HepG2 (cell line): ENCODE measurements around the gene CPNE2. TPM values are rescaled to one million over a fixed set of nuclear protein-coding genes. Genes with fewer than 3 reads are reported as not detected.

ENCODE experiments used
- ATAC-seq: fragments of 200-7000 bp; cut with Tn5 transposase; 3 replicates; pipeline ENCODE4 v1.9.1; 2020; ENCODE audit warnings: mild to moderate bottlenecking, moderate library complexity
- BruUV-seq: library from RNA; stranded (reverse); fragments of 400-500 nt; replicated peaks from 2 replicates; lab custom pipeline; 2021; lab: Mats Ljungman, UMichigan
- CTCF ChIA-PET: fragments of 300-600 bp; formaldehyde crosslinking; extraction: SDS; loops from one replicate; lab custom pipeline; 2021; ENCODE audit warnings: low total read pairs, inconsistent platforms, low intra/inter-chr PET ratio; lab: Yijun Ruan, JAX
- POLR2A ChIA-PET: fragments of 350-600 bp; sonication (Branson Sonifier 250); formaldehyde crosslinking; loops from one replicate; lab custom pipeline; 2020; ENCODE audit warnings: antibody characterized with exemption, inconsistent platforms; lab: Yijun Ruan, JAX
- DNase-seq: peaks from one replicate; pipeline ENCODE4 v3.0.0-alpha.2; 2015; ENCODE audit warnings: low spot score
- FAIRE-seq: peaks from 3 replicates; lab custom pipeline; 2011; peaks lifted over from hg19 to GRCh38; lab: Jason Lieb, UNC
- H2AFZ ChIP-seq: one replicate; pipeline ENCODE4 v1.6.1; 2011; ENCODE audit warnings: low read length, inconsistent platforms
- H3K27ac ChIP-seq: fragments of 300-600 bp; 3 replicates; pipeline ENCODE4 v1.8.0; 2011; ENCODE audit warnings: mixed run types, mild to moderate bottlenecking, mixed read lengths, low read length, inconsistent platforms; ENCODE audit not compliant: insufficient read depth; ENCODE audit errors: extremely low read length
- H3K27me3 ChIP-seq, 2 experiments: fragments of 200-600 bp in 1 of 2; 2 replicates in 1 of 2; 3 replicates in 1 of 2; pipeline versions ENCODE4 v1.6.0 to v1.8.0; 2011; ENCODE audit warnings: low read length in 2 of 2, mild to moderate bottlenecking in 2 of 2, moderate library complexity in 2 of 2, inconsistent platforms in 1 of 2; ENCODE audit not compliant: insufficient read depth in 2 of 2, control insufficient read depth in 1 of 2
- H3K36me3 ChIP-seq, 2 experiments: fragments of 200-600 bp in 1 of 2; replicated peaks in 1 of 2; 2 replicates in 1 of 2; 3 replicates in 1 of 2; pipeline versions ENCODE4 v1.5.1 to v1.8.0; 2011; ENCODE audit warnings: low read length in 2 of 2, inconsistent platforms in 1 of 2; ENCODE audit not compliant: insufficient read depth in 2 of 2, control insufficient read depth in 1 of 2
- H3K4me1 ChIP-seq: 2 replicates; pipeline ENCODE4 v1.5.1; 2012; ENCODE audit warnings: low read length, inconsistent platforms; ENCODE audit not compliant: insufficient read depth
- H3K4me2 ChIP-seq: 2 replicates; pipeline ENCODE4 v1.6.0; 2011; ENCODE audit warnings: low read depth, low read length, inconsistent platforms
- H3K4me3 ChIP-seq, 3 experiments: fragments of 200-600 bp in 1 of 3; sonication (generic), shearing (Covaris generic) in 1 of 3; replicated peaks in 1 of 3; 2 replicates each; pipeline ENCODE4 v1.5.1; 2011 to 2016; ENCODE audit warnings: low read length in 3 of 3, inconsistent platforms in 2 of 3, low read depth in 2 of 3, mild to moderate bottlenecking in 2 of 3, control low read depth in 1 of 3, mixed read lengths in 1 of 3; ENCODE audit not compliant: insufficient read depth in 1 of 3
- H3K79me2 ChIP-seq: one replicate; pipeline ENCODE4 v1.6.1; 2011; ENCODE audit warnings: low read length, inconsistent platforms; ENCODE audit not compliant: insufficient read depth
- H3K9ac ChIP-seq: 2 replicates; pipeline ENCODE4 v1.6.0; 2011; ENCODE audit warnings: mild to moderate bottlenecking, low read depth, low read length, inconsistent platforms; ENCODE audit not compliant: insufficient read depth
- H3K9me3 ChIP-seq: 2 replicates; pipeline ENCODE4 v1.5.1; 2012; ENCODE audit warnings: mild to moderate bottlenecking, low read length
- H4K20me1 ChIP-seq: 2 replicates; pipeline ENCODE4 v1.6.0; 2011; ENCODE audit warnings: inconsistent platforms, mild to moderate bottlenecking, low read length, moderate library complexity; ENCODE audit not compliant: insufficient read depth
- ARID2 ChIP-seq: sonication (generic); formaldehyde crosslinking; IDR thresholded peaks from 2 replicates; pipeline ENCODE4 v1.8.1; 2022; ENCODE audit warnings: mild to moderate bottlenecking, missing genetic modification reagents, borderline replicate concordance
- CENPT ChIP-seq: sonication (generic); formaldehyde crosslinking; IDR thresholded peaks from 2 replicates; pipeline ENCODE4 v1.8.0; 2022; ENCODE audit warnings: low read depth, mild to moderate bottlenecking, moderate library complexity, missing genetic modification reagents
- FOXK1 ChIP-seq: sonication (generic); formaldehyde crosslinking; IDR thresholded peaks from 2 replicates; pipeline ENCODE4 v1.4.0; 2020; ENCODE audit warnings: low read depth, missing genetic modification reagents, borderline replicate concordance
- GATAD1 ChIP-seq: IDR thresholded peaks from 2 replicates; pipeline ENCODE4 v1.6.1; 2016; ENCODE audit warnings: missing genetic modification reagents, missing compliant biosample characterization
- GTF2F1 ChIP-seq: fragments of 150-350 bp; IDR thresholded peaks from 2 replicates; pipeline ENCODE4 v1.6.1; 2014; ENCODE audit warnings: low read length
- HNF4G ChIP-seq, 2 experiments: sonication (generic) in 1 of 2; formaldehyde crosslinking in 1 of 2; IDR thresholded peaks; 2 replicates each; pipeline versions ENCODE4 v1.4.0 to v1.6.1; 2011 to 2020; ENCODE audit warnings: borderline replicate concordance in 2 of 2, low read depth in 2 of 2, mild to moderate bottlenecking in 2 of 2, low read length in 1 of 2, missing genetic modification reagents in 1 of 2, moderate library complexity in 1 of 2
- JUN ChIP-seq: sonication (generic); formaldehyde crosslinking; IDR thresholded peaks from 2 replicates; pipeline ENCODE4 v1.4.0; 2020; ENCODE audit warnings: mild to moderate bottlenecking, missing genetic modification reagents
- JUND ChIP-seq: sonication (generic); formaldehyde crosslinking; IDR thresholded peaks from 2 replicates; pipeline ENCODE4 v1.8.0; 2022; ENCODE audit warnings: mild to moderate bottlenecking, missing genetic modification reagents
- KDM5B ChIP-seq: sonication (generic); formaldehyde crosslinking; IDR thresholded peaks from 2 replicates; pipeline ENCODE4 v1.4.0; 2020; ENCODE audit warnings: missing genetic modification reagents, mild to moderate bottlenecking, borderline replicate concordance
- KLF11 ChIP-seq: IDR thresholded peaks from 2 replicates; pipeline ENCODE4 v1.6.1; 2016; ENCODE audit warnings: missing compliant biosample characterization
- MTA1 ChIP-seq: sonication (generic); formaldehyde crosslinking; IDR thresholded peaks from 2 replicates; pipeline ENCODE4 v1.4.0; 2020; ENCODE audit warnings: missing genetic modification reagents, mild to moderate bottlenecking, borderline replicate concordance
- SOX6 ChIP-seq, 2 experiments: fragments of 450-650 bp in 1 of 2; sonication (generic) in 1 of 2; formaldehyde crosslinking in 1 of 2; IDR thresholded peaks; 2 replicates each; pipeline versions ENCODE4 v1.4.0 to v1.6.1; 2017 to 2020; ENCODE audit warnings: antibody characterized with exemption in 1 of 2, mild to moderate bottlenecking in 1 of 2, missing genetic modification reagents in 1 of 2
- ZBTB21 ChIP-seq: sonication (generic); formaldehyde crosslinking; IDR thresholded peaks from 2 replicates; pipeline ENCODE4 v1.4.0; 2020; ENCODE audit warnings: missing genetic modification reagents
- ZKSCAN5 ChIP-seq: sonication (generic); formaldehyde crosslinking; IDR thresholded peaks from 2 replicates; pipeline ENCODE4 v1.5.1; 2020; ENCODE audit warnings: mild to moderate bottlenecking, missing genetic modification reagents
- ZNF335 ChIP-seq: sonication (generic); formaldehyde crosslinking; IDR thresholded peaks from 2 replicates; pipeline ENCODE4 v1.4.0; 2020; ENCODE audit warnings: missing genetic modification reagents
- in situ Hi-C: cut with HindIII; loops from 2 replicates; pipeline ENCODE4 v1.10.0; 2017; ENCODE audit warnings: low pct_unique_long_range_greater_than_20kb; ENCODE audit not compliant: extremely low pct_ligation_motif_present
- intact Hi-C: fragments of 100-400 bp; cut with micrococcal nuclease; formaldehyde crosslinking; loops from one replicate; pipeline ENCODE4 v1.10.0; 2022; ENCODE audit not compliant: unreplicated experiment
- polyA plus RNA-seq, 8 experiments: library from polyadenylated mRNA; depleted of rRNA in 3 of 8; stranded (reverse) in 7 of 8; unstranded in 1 of 8; fragments of >200 nt; fragmentation: Illumina TruSeq in 4 of 8; extraction: Trizol in 4 of 8; gene quantifications; 2 replicates each; pipeline versions ENCODE4 v1.2.1 to v1.2.3, GENCODE V29; 2011 to 2016; ENCODE audit warnings: low read depth in 4 of 8, missing spikeins in 1 of 8, mixed read lengths in 1 of 8; ENCODE audit not compliant: insufficient read depth in 1 of 8
- total RNA-seq, 5 experiments: library from RNA; depleted of rRNA; stranded (reverse); fragments of >200 nt; fragmentation: Illumina TruSeq; extraction: Trizol; gene quantifications; 2 replicates each; pipeline ENCODE4 v1.2.3, GENCODE V29; 2016; ENCODE audit warnings: low read depth in 1 of 5
- TF ChIP-seq, protein P1 (sequence below): sonication (generic); formaldehyde crosslinking; IDR thresholded peaks from 2 replicates; pipeline ENCODE4 v1.5.0; 2020; ENCODE audit warnings: missing genetic modification reagents
- TF ChIP-seq, protein P2 (sequence below): sonication (generic); formaldehyde crosslinking; IDR thresholded peaks from 2 replicates; pipeline ENCODE4 v1.8.0; 2022; ENCODE audit warnings: missing genetic modification reagents, mild to moderate bottlenecking, borderline replicate concordance
- TF ChIP-seq, protein P3 (sequence below): sonication (generic); formaldehyde crosslinking; IDR thresholded peaks from 2 replicates; pipeline ENCODE4 v1.4.0; 2020; ENCODE audit warnings: low read depth, mild to moderate bottlenecking, missing genetic modification reagents
- TF ChIP-seq, protein P4 (sequence below): sonication (generic); formaldehyde crosslinking; IDR thresholded peaks from 2 replicates; pipeline ENCODE4 v1.4.0; 2020; ENCODE audit warnings: mild to moderate bottlenecking, missing genetic modification reagents

Gene CPNE2
- total and polyA plus RNA-seq, 2 of the 13 experiments (the other 11 are each of a cell fraction or from before 2014, with no cell fraction given): 10.6 to 23.3 TPM

DNA sequence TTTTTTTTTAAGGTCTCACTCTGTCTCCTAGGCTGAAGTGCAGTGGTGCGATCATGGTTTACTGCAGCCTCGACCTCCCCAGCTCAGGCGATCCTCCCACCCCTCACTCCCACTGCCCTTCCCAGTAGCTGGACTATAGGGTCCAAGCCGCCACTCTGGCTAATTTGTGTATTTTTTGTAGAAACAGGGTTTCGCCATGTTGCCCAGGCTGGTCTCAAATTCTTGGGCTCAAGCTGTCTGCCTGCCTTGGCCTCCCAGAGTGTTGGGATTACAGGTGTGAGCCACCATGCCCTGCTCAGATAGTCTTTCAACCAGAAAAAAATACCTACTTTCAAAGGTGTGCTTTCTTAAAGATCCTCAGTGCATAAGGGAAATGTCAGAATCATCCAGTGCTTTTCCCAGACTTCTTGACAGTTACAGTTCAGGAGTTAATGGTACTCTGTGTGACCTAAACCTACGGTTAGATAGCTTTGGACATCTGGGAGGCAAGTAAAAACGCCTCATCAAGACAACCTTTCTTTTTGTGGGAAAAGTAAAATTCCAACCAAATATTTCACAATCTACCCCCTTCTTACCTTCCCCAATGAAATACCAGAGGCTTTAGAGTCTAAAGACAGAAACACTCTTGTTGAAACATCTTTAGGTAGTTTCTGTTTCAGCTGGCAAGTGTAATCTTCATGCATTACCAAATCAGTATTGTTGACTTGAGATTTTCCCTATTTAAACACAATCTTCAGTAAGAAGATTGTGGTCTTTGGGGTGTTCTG lies 100.5 kb downstream of the CPNE2 start (continued):
- TF ChIP-seq GTF2F1 (no peak), JUND (CRISPR knock-in tag) (no peak), CENPT (no peak), SOX6 (IDR thresholded peaks at IDR 0.05) (no peak), SOX6 (CRISPR knock-in tag; IDR thresholded peaks at IDR 0.05) (0 out of 2 replicates have a peak, but pooled peaks have one; percentile 18), JUN (CRISPR knock-in tag) (no peak)
- TF ChIP-seq, protein P1, sequence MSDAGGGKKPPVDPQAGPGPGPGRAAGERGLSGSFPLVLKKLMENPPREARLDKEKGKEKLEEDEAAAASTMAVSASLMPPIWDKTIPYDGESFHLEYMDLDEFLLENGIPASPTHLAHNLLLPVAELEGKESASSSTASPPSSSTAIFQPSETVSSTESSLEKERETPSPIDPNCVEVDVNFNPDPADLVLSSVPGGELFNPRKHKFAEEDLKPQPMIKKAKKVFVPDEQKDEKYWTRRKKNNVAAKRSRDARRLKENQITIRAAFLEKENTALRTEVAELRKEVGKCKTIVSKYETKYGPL (CRISPR knock-in tag): no peak
- TF ChIP-seq, protein P2, sequence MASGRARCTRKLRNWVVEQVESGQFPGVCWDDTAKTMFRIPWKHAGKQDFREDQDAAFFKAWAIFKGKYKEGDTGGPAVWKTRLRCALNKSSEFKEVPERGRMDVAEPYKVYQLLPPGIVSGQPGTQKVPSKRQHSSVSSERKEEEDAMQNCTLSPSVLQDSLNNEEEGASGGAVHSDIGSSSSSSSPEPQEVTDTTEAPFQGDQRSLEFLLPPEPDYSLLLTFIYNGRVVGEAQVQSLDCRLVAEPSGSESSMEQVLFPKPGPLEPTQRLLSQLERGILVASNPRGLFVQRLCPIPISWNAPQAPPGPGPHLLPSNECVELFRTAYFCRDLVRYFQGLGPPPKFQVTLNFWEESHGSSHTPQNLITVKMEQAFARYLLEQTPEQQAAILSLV (CRISPR knock-in tag): no peak

DNA sequence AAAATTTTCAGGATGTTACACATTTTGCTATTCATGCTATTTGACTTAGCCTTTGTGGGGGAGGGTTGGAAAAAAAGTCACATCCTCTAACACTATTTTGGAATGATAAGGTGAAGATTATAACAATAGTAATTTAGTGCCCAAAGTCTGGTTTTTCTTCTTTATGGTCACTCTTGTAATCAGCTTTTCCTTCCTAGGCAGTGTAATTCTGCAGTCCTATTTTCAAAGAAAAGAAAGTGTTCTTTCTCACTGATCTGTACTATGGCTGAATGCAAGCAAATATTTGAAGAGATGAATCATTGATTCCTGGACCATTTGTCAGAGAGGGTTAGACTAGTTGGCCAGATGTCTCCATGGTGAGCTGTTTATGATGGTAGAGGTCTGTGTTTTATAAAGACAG lies 102.1 kb downstream of the CPNE2 start:
- no peaks in the 10 kb centered on the region; a peak in 1 of 5 replicates for H3K27me3 ChIP-seq
- intact Hi-C loops: loop anchor here (1.0 kb wide), 1 partner anchor 8 kb away; the partner anchor contains the start of genes PSME3IP1 and RSPRY1
- TF ChIP-seq, protein P3, sequence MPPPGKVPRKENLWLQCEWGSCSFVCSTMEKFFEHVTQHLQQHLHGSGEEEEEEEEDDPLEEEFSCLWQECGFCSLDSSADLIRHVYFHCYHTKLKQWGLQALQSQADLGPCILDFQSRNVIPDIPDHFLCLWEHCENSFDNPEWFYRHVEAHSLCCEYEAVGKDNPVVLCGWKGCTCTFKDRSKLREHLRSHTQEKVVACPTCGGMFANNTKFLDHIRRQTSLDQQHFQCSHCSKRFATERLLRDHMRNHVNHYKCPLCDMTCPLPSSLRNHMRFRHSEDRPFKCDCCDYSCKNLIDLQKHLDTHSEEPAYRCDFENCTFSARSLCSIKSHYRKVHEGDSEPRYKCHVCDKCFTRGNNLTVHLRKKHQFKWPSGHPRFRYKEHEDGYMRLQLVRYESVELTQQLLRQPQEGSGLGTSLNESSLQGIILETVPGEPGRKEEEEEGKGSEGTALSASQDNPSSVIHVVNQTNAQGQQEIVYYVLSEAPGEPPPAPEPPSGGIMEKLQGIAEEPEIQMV (CRISPR knock-in tag): no peak
- TF ChIP-seq FOXK1 (CRISPR knock-in tag) (peak; percentile 50), HNF4G (IDR thresholded peaks at IDR 0.05; ENCODE audit: borderline replicate concordance, low read depth, low read length) (peak; percentile 35; the same call in 1 of the 2 replicates), HNF4G (CRISPR knock-in tag; IDR thresholded peaks at IDR 0.05; ENCODE audit: borderline replicate concordance, low read depth) (no peak), ZNF335 (CRISPR knock-in tag) (peak; percentile 57; the same call in 1 of the 2 replicates), KDM5B (CRISPR knock-in tag) (no peak), ZKSCAN5 (CRISPR knock-in tag) (no peak), GATAD1 (CRISPR knock-in tag) (peak; percentile 66), ZBTB21 (CRISPR knock-in tag) (no peak), MTA1 (CRISPR knock-in tag) (no peak), ARID2 (CRISPR knock-in tag) (peak; percentile 74; the same call in 1 of the 2 replicates), KLF11 (CRISPR knock-in tag) (peak; percentile 69; the same call in 1 of the 2 replicates)
- TF ChIP-seq, protein P4, sequence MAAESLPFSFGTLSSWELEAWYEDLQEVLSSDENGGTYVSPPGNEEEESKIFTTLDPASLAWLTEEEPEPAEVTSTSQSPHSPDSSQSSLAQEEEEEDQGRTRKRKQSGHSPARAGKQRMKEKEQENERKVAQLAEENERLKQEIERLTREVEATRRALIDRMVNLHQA (CRISPR knock-in tag): no peak

More for the DNA sequence above, 102.1 kb downstream of the CPNE2 start:
- H3K9me3 ChIP-seq: no peaks in the 10 kb centered on the region
- CTCF ChIA-PET: no interaction called here
- H3K79me2 ChIP-seq: peaks cover 96% of the 10 kb centered on the region
- peak; percentile 97 for ATAC-seq
- H3K4me2 ChIP-seq: peak overlapping the region; percentile 37
- H2AFZ ChIP-seq: no peak overlapping the region
- POLR2A ChIA-PET: interaction anchor here (0.7 to 1.9 kb wide), 5 partner anchors 9 to 178 kb away, joined by 3 to 33 read pairs (median 6); partner anchors contain the start of genes CX3CL1, PSME3IP1 and RSPRY1
- peaks cover 52% of the 10 kb centered on the region for H4K20me1 ChIP-seq
- peak; percentile 96 for DNase-seq
- peaks cover 98% of the 10 kb centered on the region for H3K4me1 ChIP-seq
- H3K4me3 ChIP-seq: peak overlapping the region in 1 of 3 experiments; percentile 11; a peak in 2 of 6 replicates
- in situ Hi-C loops: no loop called here
- no TSS peak for BruUV-seq
- H3K36me3 ChIP-seq: peaks cover 2 to 14% of the 10 kb centered on the region in 2 experiments; a peak in 4 of 5 replicates
- H3K27ac ChIP-seq: peak overlapping the region; percentile 56
- H3K9ac ChIP-seq: no peak overlapping the region
- peak; percentile 81 for FAIRE-seq
